A549 treated with AZD9567 at 1 μM for 4 hours (cell line): ENCODE measurements around the gene TUBB6. TPM values are rescaled to one million over a fixed set of nuclear protein-coding genes. Genes with fewer than 3 reads are reported as not detected.

Experiments used
- total RNA-seq: library from RNA; stranded (reverse); fragments of 200-300 nt; extraction: Qiagen RNA extraction; gene quantifications from 5 replicates; pipeline ENCODE4 v1.2.3, GENCODE V29; 2022; ENCODE audit not compliant: insufficient read depth

Gene TUBB6
- total RNA-seq, result 210 to 229 TPM (median 218 TPM) in 5 replicates

GRCh38 chr18:12307701-12308385, at the start of gene TUBB6:
Gene TUBB6 (plus strand): TSS chr18:12308241. CDS start chr18:12308293, 52 bp downstream.

Other genes starting within 250 kb of the TUBB6 start
- gene ANKRD62, start 214.4 kb upstream of the TUBB6 start, total RNA-seq, result not detected in 5 replicates
- gene CIDEA, start 53.9 kb upstream of the TUBB6 start, total RNA-seq, result not detected in 5 replicates
- gene AFG3L2, start 69.0 kb downstream of the TUBB6 start, total RNA-seq, result 39.8 to 69.3 TPM (median 40.3 TPM) in 5 replicates
- gene PRELID3A, start 99.7 kb downstream of the TUBB6 start, total RNA-seq, result 3.6 to 7.8 TPM (median 7.3 TPM) in 5 replicates